Epithelial cell of esophagus (primary cell): Measurements from ENCODE around the gene ZCWPW1.
A peak's percentile ranks its signal among the peaks of the same experiment; 100 is the strongest.

Source experiments
- DNase-seq: peaks from one replicate; pipeline ENCODE4 v3.0.0; 2010; ENCODE audit warnings: low read depth
- H3K4me3 ChIP-seq: 2 replicates; pipeline ENCODE4 v1.5.1; 2011; ENCODE audit warnings: mild to moderate bottlenecking, low read length, control low read depth
- CTCF ChIP-seq: IDR thresholded peaks from 2 replicates; pipeline ENCODE4 v1.5.1; 2011; ENCODE audit warnings: low read depth, mild to moderate bottlenecking, low read length, control low read depth, inconsistent platforms; ENCODE audit not compliant: insufficient read depth; ENCODE audit errors: missing control alignments

Gene ZCWPW1

GRCh38 chr7:100472121-100472851 is 43.8 kb upstream of the ZCWPW1 start:
- DNase-seq = no peak
- no peak for TF ChIP-seq CTCF

GRCh38 chr7:100471021-100471420 is 42.5 kb upstream of the ZCWPW1 start:
- TF ChIP-seq CTCF = no peak
- no peak overlapping the region for H3K4me3 ChIP-seq

More at GRCh38 chr7:100472121-100472851, 43.8 kb upstream of the ZCWPW1 start:
- H3K4me3 ChIP-seq = no peak overlapping the region

GRCh38 chr7:100469227-100470044 is 40.9 kb upstream of the ZCWPW1 start:
- DNase-seq = peak; percentile 73
- H3K4me3 ChIP-seq = no peak overlapping the region
- TF ChIP-seq CTCF = peak; percentile 90

More at GRCh38 chr7:100471021-100471420, 42.5 kb upstream of the ZCWPW1 start:
- DNase-seq = no peak

GRCh38 chr7:100467638-100468373 is 39.3 kb upstream of the ZCWPW1 start:
- no peak for DNase-seq
- no peak overlapping the region for H3K4me3 ChIP-seq
- TF ChIP-seq CTCF = no peak

- H3K4me3 ChIP-seq = no peak overlapping the region
- DNase-seq = no peak
- no peak for TF ChIP-seq CTCF
Measured at GRCh38 chr7:100466653-100467605, 38.4 kb upstream of the ZCWPW1 start.
